ENCODE results near the gene COX6B2. TPM values are rescaled to one million over a fixed set of nuclear protein-coding genes. Genes with fewer than 3 reads are reported as not detected.

The COX6B2 gene
- polyA plus RNA-seq, 1 of the 3 experiments (the other 2 are of a cell fraction), result 0.74 TPM

GRCh38 chr19:55322204-55322885, 32.2 kb downstream of the COX6B2 start:
- ChIA-PET POLR2A (interaction anchor here (1.3 kb wide), 1 partner anchor 9 kb away, joined by 4 read pairs; no protein-coding TSS in a partner anchor), CTCF (interaction anchor here (0.7 to 3.8 kb wide), 5 partner anchors 18 to 97 kb away, joined by 3 to 21 read pairs (median 3); no protein-coding TSS in a partner anchor)
- Histone ChIP-seq H3K27me3 (ENCODE audit: insufficient read depth) (no peaks in the 10 kb centered on the region), H3K4me1 (ENCODE audit: control insufficient read depth in 1 of 2, insufficient read depth in 2 of 2, low read depth in 1 of 2, low read length in 1 of 2) (no peaks in the 10 kb centered on the region), H3K79me2 (ENCODE audit: insufficient read depth) (no peaks in the 10 kb centered on the region), H4K20me1 (ENCODE audit: insufficient read depth) (no peaks in the 10 kb centered on the region), H3K9me3 (no peaks in the 10 kb centered on the region), H3F3A (replicated peaks; ENCODE audit: insufficient read depth) (no peaks in the 10 kb centered on the region), H3K27ac (ENCODE audit: low read depth in 2 of 2, low read length in 1 of 2) (no peak overlapping the region), H3K9ac (no peak overlapping the region), H3K4me3 (ENCODE audit: low read depth in 2 of 2, low read length in 1 of 2) (no peak overlapping the region), H3K36me3 (replicated peaks in 1 of 2; ENCODE audit: control insufficient read depth in 1 of 2, insufficient read depth in 2 of 2, low read length in 1 of 2) (no peaks in the 10 kb centered on the region), H3K9me2 (no peaks in the 10 kb centered on the region), H3K4me2 (no peak overlapping the region), H2AFZ (ENCODE audit: low read depth) (no peak overlapping the region)
- no peak for DNase-seq
- WGBS (ENCODE audit: low lambda C conversion rate), result 70% methylated on average over 10 of the region's 12 CpGs
- TF ChIP-seq USF1 (IDR thresholded peaks at IDR 0.05; ENCODE audit: borderline replicate concordance, low read depth), result no peak

GRCh38 chr19:55321466-55322137, 32.9 kb downstream of the COX6B2 start:
- Histone ChIP-seq H3K79me2 (ENCODE audit: insufficient read depth) (no peaks in the 10 kb centered on the region), H3K36me3 (replicated peaks in 1 of 2; ENCODE audit: control insufficient read depth in 1 of 2, insufficient read depth in 2 of 2, low read length in 1 of 2) (no peaks in the 10 kb centered on the region), H3K9ac (no peak overlapping the region), H4K20me1 (ENCODE audit: insufficient read depth) (no peaks in the 10 kb centered on the region), H3K9me3 (no peaks in the 10 kb centered on the region), H3K4me1 (ENCODE audit: control insufficient read depth in 1 of 2, insufficient read depth in 2 of 2, low read depth in 1 of 2, low read length in 1 of 2) (no peaks in the 10 kb centered on the region), H3K4me2 (no peak overlapping the region), H3K4me3 (ENCODE audit: low read depth in 2 of 2, low read length in 1 of 2) (no peak overlapping the region), H3K9me2 (no peaks in the 10 kb centered on the region), H3K27ac (ENCODE audit: low read depth in 2 of 2, low read length in 1 of 2) (no peak overlapping the region), H3F3A (replicated peaks; ENCODE audit: insufficient read depth) (no peaks in the 10 kb centered on the region), H3K27me3 (ENCODE audit: insufficient read depth) (no peaks in the 10 kb centered on the region), H2AFZ (ENCODE audit: low read depth) (no peak overlapping the region)
- 67% methylated on average over 9 of the region's 9 CpGs for WGBS (ENCODE audit: low lambda C conversion rate)
- ChIA-PET CTCF (interaction anchor here (0.8 to 3.1 kb wide), 5 partner anchors 17 to 180 kb away, joined by 3 to 21 read pairs (median 3); no protein-coding TSS in a partner anchor), POLR2A (interaction anchor here (1.0 to 1.3 kb wide), 3 partner anchors 8 to 62 kb away, joined by 3 to 4 read pairs (median 3); no protein-coding TSS in a partner anchor)
- DNase-seq, result no peak
- TF ChIP-seq EZH2phosphoT487 (IDR thresholded peaks at IDR 0.05; ENCODE audit: borderline replicate concordance, low read depth) (no peak), FOXJ3 (CRISPR knock-in tag; IDR thresholded peaks at IDR 0.05) (no peak), CTCF (IDR thresholded peaks at IDR 0.05) (no peak), NFIC (IDR thresholded peaks at IDR 0.05; ENCODE audit: borderline replicate concordance) (no peak), MEF2A (IDR thresholded peaks at IDR 0.05; ENCODE audit: borderline replicate concordance, low read depth) (no peak), TAF1 (IDR thresholded peaks at IDR 0.05; ENCODE audit: borderline replicate concordance, low read depth, low read length) (no peak), YY1 (IDR thresholded peaks at IDR 0.05; ENCODE audit: low read depth) (no peak), FOXM1 (IDR thresholded peaks at IDR 0.05; ENCODE audit: low read depth) (no peak), MXI1 (IDR thresholded peaks at IDR 0.05; ENCODE audit: low read depth, low read length) (no peak), TEAD4 (IDR thresholded peaks at IDR 0.05; ENCODE audit: borderline replicate concordance, insufficient read depth) (no peak), CHD2 (IDR thresholded peaks at IDR 0.05; ENCODE audit: low read length, partially characterized antibody) (no peak), RFX5 (IDR thresholded peaks at IDR 0.05; ENCODE audit: low read length) (no peak), USF1 (IDR thresholded peaks at IDR 0.05; ENCODE audit: borderline replicate concordance, low read depth) (no peak), IRF3 (IDR thresholded peaks at IDR 0.05; ENCODE audit: low read depth, low read length) (no peak), ZBTB33 (IDR thresholded peaks at IDR 0.05; ENCODE audit: borderline replicate concordance, low read depth) (no peak), FOSL2 (IDR thresholded peaks at IDR 0.05; ENCODE audit: borderline replicate concordance, low read depth) (no peak), TCF12 (IDR thresholded peaks at IDR 0.05) (no peak)
